ENCODE data around the gene VSTM2L. TPM values are rescaled to one million over a fixed set of nuclear protein-coding genes. Genes with fewer than 3 reads are reported as not detected.

Gene VSTM2L
- total RNA-seq, 3 donors from 2014 or later (not counting 1 experiment from before 2014, with no cell fraction given), result 0.18 TPM; not detected in 2

- H3K27me3 ChIP-seq (ENCODE audit: control insufficient read depth, insufficient read depth, low read length), result peaks cover 21% of the 10 kb centered on the region
- 86% methylated on average over 6 of the region's 8 CpGs for WGBS (ENCODE audit: insufficient coverage)
Measured at GRCh38 chr20:37904845-37905373, 2.0 kb downstream of the VSTM2L start.

GRCh38 chr20:37905671-37906613, 3.0 kb downstream of the VSTM2L start:
- H3K36me3 ChIP-seq (ENCODE audit: control insufficient read depth, insufficient read depth, low read length), result no peaks in the 10 kb centered on the region
- DNase-seq (no peak), ATAC-seq (no peak)
- H3K36me3 Mint-ChIP-seq, result peaks cover 7% of the 10 kb centered on the region
- no peaks in the 10 kb centered on the region for H3K9me3 ChIP-seq (ENCODE audit: control insufficient read depth, insufficient read depth, low read length)
- whole genome bisulfite sequencing (ENCODE audit: insufficient coverage), result 77% methylated on average over 15 of the region's 16 CpGs
- H3K4me1 Mint-ChIP-seq, result peaks cover 7 to 17% of the 10 kb centered on the region in 2 donors
- H3K4me3 ChIP-seq (ENCODE audit: low read length), result no peak overlapping the region
- intact Hi-C loops (cut with micrococcal nuclease), result no loop called here
- H3K27me3 Mint-ChIP-seq (ENCODE audit: low read depth in 2 of 2), result peaks cover 48 to 64% of the 10 kb centered on the region in 2 donors
- no peaks in the 10 kb centered on the region for H3K9me3 Mint-ChIP-seq
- no peak overlapping the region for H3K4me3 Mint-ChIP-seq
- H3K27ac ChIP-seq (ENCODE audit: low read length), result no peak overlapping the region
- peaks cover 20% of the 10 kb centered on the region for H3K27me3 ChIP-seq (ENCODE audit: control insufficient read depth, insufficient read depth, low read length)
- H3K27ac Mint-ChIP-seq, result no peak overlapping the region
- TF ChIP-seq CTCF (IDR thresholded peaks at IDR 0.05), result no peak
- peaks cover 8% of the 10 kb centered on the region for H3K4me1 ChIP-seq (ENCODE audit: control insufficient read depth, insufficient read depth, low read length)

More at GRCh38 chr20:37904845-37905373, 2.0 kb downstream of the VSTM2L start:
- Mint-ChIP-seq H3K27me3 (ENCODE audit: low read depth in 2 of 2) (peaks cover 53 to 64% of the 10 kb centered on the region in 2 donors), H3K4me1 (peaks cover 7 to 18% of the 10 kb centered on the region in 2 donors), H3K4me3 (no peak overlapping the region), H3K27ac (no peak overlapping the region), H3K9me3 (no peaks in the 10 kb centered on the region), H3K36me3 (peaks cover 7% of the 10 kb centered on the region)
- Histone ChIP-seq H3K4me3 (ENCODE audit: low read length) (no peak overlapping the region), H3K9me3 (ENCODE audit: control insufficient read depth, insufficient read depth, low read length) (no peaks in the 10 kb centered on the region), H3K4me1 (ENCODE audit: control insufficient read depth, insufficient read depth, low read length) (peaks cover 8% of the 10 kb centered on the region), H3K27ac (ENCODE audit: low read length) (no peak overlapping the region), H3K36me3 (ENCODE audit: control insufficient read depth, insufficient read depth, low read length) (no peaks in the 10 kb centered on the region)
- no peak for DNase-seq
- no peak for ATAC-seq
- intact Hi-C loops (cut with micrococcal nuclease), result no loop called here
- TF ChIP-seq CTCF (IDR thresholded peaks at IDR 0.05), result no peak

- no peak for TF ChIP-seq CTCF (IDR thresholded peaks at IDR 0.05)
- H3K36me3 ChIP-seq (ENCODE audit: control insufficient read depth, insufficient read depth, low read length), result no peaks in the 10 kb centered on the region
- intact Hi-C loops (cut with micrococcal nuclease), result no loop called here
- H3K4me3 ChIP-seq (ENCODE audit: low read length), result no peak overlapping the region
- H3K27me3 ChIP-seq (ENCODE audit: control insufficient read depth, insufficient read depth, low read length), result peaks cover 8% of the 10 kb centered on the region
- WGBS (ENCODE audit: insufficient coverage), result 70% methylated on average over 2 of the region's 3 CpGs
- H3K9me3 ChIP-seq (ENCODE audit: control insufficient read depth, insufficient read depth, low read length), result no peaks in the 10 kb centered on the region
- ATAC-seq (no peak), DNase-seq (no peak)
- peaks cover 5% of the 10 kb centered on the region for H3K4me1 ChIP-seq (ENCODE audit: control insufficient read depth, insufficient read depth, low read length)
- peaks cover 7 to 15% of the 10 kb centered on the region in 2 donors for H3K4me1 Mint-ChIP-seq
- no peak overlapping the region for H3K27ac Mint-ChIP-seq
- H3K4me3 Mint-ChIP-seq, result no peak overlapping the region
- peaks cover 7% of the 10 kb centered on the region for H3K36me3 Mint-ChIP-seq
- no peaks in the 10 kb centered on the region for H3K9me3 Mint-ChIP-seq
- H3K27me3 Mint-ChIP-seq (ENCODE audit: low read depth in 2 of 2), result peaks cover 37 to 62% of the 10 kb centered on the region in 2 donors
- no peak overlapping the region for H3K27ac ChIP-seq (ENCODE audit: low read length)
Measured at GRCh38 chr20:37907330-37907676, 4.4 kb downstream of the VSTM2L start.
